HG02678 (cell line): ENCODE results near the gene FRY.

Experiments used
- ATAC-seq: cut with Tn5 transposase; IDR thresholded peaks from one replicate; pipeline ENCODE4 v1.9.1; 2021; ENCODE audit warnings: mild to moderate bottlenecking, moderate library complexity; ENCODE audit not compliant: unreplicated experiment

Gene FRY

DNA sequence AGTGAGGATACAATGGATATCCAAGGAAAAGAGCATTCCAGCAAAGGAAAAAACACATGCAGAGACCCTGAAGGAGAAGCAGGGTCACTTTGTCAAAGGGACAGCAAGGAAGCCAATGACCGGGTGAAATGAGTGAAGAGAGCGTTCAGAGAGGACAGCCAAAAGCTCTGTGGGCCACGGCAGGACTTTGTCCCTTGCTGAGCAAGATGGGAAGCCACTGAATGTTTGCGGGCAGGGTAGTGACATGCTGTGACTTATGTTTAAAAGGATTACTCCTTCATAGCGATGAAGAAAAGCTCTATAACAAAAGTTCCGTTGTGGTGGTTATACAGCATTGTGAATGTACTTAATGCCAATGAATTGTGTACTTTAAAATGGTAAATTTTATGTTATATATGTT is 267.1 kb downstream of the FRY start:
- ATAC-seq = no peak

DNA sequence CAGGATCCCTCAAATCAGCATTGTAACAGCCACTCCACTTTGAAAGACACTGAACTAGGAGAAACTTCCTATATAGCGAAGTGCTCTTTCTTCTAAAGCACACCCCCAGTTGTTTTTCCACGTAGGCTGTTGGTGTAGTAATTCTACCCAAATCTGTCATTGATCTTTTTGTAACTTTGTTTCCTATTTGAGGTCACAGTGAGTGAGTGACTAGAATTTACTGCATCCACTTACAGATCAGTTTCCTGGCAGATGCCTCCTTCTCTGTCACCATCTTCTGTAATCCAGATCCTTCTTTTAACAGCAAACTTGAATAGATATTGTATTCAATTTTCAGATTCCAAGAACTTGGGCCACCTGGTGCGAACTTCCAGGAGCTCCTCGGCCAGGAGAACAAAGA is 268.3 kb downstream of the FRY start:
- no peak for ATAC-seq

- no peak for ATAC-seq
These were observed 268.8 kb downstream of the FRY start for GRCh38 chr13:32300406-32300805.

GRCh38 chr13:32300920-32301319 is 269.3 kb downstream of the FRY start:
- ATAC-seq = no peak

GRCh38 chr13:32302461-32302860 is 270.9 kb downstream of the FRY start:
- ATAC-seq = no peak

GRCh38 chr13:32305646-32306045 is 274.1 kb downstream of the FRY start:
- no peak for ATAC-seq

DNA sequence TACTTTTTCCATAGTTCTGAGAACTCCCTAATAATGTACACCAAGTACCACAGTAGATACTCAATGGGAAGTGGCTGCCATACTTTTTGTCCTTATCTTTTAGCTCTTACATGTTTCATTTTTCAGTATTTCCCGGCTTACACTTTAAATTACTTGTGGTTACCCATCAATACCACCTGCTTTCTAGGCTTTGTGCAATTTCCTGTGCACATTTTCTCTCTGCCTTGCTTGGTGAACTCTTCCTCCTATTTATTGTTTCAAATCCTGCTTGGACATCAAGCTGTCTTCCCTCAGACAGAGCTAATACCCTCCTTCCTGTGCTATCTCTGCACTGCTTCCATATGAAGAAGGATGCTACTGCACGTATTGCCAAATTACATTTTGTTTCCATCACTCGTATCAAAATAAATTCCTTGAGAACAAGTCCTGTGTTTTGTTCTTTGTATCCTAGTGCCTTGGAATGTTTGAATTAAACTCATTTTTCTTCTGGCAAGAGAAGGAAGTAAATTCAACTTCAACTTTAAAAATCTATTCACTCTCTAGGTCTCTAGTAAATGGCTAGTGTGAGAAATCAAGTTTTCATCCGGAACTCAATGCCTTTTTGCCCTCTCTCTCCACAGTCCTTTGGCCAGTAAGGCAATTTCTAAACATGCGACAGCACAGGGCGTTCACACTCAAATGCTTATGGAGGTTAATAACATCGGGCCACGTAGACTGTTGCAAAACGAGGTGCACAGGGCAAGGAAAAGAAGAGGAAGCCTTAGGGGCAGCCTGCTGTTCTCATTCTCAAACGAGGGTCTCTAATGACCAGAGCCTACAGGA is 277.9 kb downstream of the FRY start:
- ATAC-seq = peak; percentile 32

DNA sequence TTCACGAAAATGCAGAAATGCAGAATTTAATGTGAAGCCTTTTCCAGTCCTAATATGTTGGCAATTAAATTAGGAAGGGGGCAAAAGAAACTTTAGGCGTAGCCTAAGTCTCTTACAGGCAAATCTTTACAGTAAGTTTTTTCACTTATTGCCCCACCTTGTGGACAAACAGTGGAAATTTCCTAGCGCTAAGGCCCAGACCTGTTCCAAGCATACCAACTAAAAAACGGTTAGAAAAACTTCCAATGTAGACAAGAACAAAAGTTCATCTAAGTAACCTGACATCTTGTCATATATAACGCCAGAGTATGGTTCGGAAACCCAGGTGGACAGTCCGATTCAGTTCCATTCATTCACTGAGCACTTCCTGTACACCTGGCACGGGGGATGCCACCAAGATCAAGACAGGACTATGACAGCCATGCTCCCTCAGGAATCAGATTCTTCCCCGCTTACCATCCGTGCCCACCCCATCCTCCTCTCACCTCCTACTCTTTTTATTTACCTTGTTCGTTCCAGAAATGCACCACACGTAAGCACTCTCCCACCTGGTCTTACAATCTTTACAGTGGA is 278.6 kb downstream of the FRY start:
- ATAC-seq = peak; percentile 73

DNA sequence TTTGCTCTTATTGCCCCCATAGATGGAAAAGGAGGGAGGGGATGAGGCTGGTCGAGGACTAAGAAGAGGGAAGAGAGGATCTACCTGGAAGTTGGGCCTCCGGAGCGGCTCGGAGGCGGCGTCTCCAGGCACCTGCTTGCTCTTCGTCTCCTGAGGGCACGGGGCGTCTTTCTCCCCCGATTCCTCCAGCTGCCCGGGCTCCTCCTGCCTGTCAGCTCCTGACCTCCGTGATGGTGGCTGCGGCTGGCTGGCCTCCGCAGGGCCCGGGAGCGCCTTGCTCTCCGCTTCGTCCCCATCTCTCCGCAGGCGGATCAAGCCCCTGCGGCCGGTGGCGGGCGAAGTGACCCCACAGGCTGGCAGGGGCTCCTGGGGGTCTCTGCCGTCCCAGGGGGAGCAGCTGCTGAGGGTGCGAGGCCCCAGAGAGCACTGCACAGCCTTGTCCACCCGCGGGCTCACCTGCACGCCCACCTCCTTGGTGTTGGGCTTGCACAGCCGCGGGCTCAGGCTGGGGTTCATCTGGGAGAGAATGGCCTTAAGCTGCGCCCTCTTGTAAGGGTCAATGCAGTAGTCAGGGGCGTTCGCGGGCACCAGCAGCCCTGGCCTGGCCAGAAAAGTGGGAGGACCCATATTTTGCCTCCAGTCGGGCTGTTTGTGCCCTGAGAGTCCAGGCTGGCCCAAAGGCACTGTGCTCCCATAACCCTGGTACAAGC is 279.8 kb downstream of the FRY start:
- ATAC-seq = no peak

DNA sequence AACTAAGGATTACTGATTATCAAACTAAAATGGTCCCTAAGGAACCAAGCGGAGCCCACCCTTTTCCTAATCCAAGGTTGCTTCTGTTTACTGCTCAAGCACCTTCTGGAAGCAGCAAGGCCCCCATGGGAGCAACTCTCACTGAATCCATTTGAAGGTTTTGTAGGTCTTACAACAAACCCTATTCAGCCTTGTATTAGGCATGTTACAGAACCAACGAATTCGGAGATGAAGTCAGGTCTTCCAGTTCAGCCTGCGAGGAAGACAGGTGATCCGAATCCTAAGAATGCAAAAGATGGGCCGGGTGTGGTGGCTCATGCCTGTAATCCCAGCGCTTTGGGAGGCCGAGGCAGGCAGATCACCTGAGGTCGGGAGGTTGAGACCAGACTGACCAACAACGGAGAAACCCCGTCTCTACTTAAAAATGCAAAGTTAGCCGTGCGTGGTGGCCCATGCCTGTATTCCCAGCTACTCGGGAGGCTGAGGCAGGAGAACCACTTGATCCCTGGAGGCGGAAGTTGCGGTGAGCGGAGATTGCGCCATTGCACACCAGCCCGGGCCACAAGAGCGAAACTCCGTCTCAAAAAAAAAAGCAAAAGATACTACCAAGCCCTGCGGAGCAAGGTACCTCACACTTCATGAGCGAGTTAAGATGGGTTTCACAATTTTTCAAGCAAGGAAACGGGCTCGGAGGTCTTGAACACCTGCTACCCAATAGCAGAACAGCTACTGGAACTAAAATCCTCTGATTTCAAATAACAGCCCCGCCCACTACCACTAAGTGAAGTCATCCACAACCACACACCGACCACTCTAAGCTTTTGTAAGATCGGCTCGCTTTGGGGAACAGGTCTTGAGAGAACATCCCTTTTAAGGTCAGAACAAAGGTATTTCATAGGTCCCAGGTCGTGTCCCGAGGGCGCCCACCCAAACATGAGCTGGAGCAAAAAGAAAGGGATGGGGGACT is 283.0 kb downstream of the FRY start:
- ATAC-seq = peak; percentile 18

- ATAC-seq = peak; percentile 94
These were observed 283.9 kb downstream of the FRY start, which contains the start of the genes BRCA2 and ZAR1L for GRCh38 chr13:32315238-32316027. TSS of gene BRCA2 (plus strand) at chr13:32315508. CDS start at chr13:32316461, 953 bp downstream. TSS of gene ZAR1L (minus strand) at chr13:32315363. CDS start at chr13:32311925, 3,438 bp downstream.

GRCh38 chr13:32316028-32316339 is 284.4 kb downstream of the FRY start:
- ATAC-seq = peak; percentile 50

DNA sequence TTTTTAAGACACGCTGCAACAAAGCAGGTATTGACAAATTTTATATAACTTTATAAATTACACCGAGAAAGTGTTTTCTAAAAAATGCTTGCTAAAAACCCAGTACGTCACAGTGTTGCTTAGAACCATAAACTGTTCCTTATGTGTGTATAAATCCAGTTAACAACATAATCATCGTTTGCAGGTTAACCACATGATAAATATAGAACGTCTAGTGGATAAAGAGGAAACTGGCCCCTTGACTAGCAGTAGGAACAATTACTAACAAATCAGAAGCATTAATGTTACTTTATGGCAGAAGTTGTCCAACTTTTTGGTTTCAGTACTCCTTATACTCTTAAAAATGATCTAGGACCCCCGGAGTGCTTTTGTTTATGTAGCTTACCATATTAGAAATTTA is 284.9 kb downstream of the FRY start:
- ATAC-seq = no peak

DNA sequence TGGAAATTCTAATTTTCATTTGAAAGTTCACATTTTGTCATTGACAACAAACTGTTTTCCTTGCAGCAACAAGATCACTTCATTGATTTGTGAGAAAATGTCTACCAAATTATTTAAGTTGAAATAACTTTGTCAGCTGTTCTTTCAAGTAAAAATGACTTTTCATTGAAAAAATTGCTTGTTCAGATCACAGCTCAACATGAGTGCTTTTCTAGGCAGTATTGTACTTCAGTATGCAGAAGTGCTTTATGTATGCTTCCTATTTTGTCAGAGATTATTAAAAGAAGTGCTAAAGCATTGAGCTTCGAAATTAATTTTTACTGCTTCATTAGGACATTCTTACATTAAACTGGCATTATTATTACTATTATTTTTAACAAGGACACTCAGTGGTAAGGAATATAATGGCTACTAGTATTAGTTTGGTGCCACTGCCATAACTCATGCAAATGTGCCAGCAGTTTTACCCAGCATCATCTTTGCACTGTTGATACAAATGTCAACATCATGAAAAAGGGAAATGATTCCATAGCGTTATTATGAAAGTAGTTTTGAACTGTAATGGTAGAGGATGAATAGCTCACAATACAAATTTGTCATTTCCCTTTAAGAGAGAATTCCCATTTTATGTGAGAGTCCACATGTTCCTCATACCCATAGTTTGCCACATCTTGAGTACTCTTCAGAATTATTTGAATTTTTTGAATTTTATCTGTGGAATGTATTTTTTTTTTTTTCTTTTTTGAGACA is 286.3 kb downstream of the FRY start:
- ATAC-seq = no peak

DNA sequence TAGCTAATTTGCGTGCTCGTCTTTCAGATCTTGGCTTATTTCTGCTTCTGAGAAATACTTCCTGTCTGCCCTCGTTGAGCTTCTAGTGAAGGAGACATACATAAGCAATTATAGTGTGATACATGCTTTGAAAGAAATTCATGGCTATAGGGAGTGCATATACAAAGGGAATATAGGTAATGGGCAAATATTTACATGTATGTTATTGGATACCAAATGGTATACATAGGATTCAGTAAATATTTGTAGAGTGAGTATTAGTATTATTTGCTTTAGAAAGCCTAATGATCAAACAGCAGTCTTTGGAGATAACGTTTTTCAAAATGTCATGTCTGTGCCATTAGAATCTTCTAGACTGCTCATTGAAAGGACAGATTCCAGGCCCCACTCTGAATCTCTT is 289.0 kb downstream of the FRY start:
- ATAC-seq = no peak

DNA sequence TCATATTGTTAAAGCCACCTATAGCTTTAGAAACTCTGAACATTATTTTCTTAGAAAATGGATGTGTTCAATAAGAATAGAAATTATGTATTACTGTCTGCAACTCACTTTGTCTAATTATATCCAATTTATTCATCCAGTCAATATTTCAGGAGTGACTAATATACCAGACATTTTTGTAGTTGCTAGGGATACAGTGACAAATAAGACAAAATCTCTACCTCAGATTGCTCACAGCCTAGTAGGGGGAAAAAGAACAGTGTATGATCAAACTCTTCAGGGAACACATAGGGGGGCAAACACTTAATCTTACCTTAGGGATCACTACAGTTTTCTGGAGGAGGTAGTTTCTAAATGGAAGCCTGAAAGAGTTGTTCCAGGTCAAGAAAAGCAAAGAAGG is 292.3 kb downstream of the FRY start:
- ATAC-seq = no peak

DNA sequence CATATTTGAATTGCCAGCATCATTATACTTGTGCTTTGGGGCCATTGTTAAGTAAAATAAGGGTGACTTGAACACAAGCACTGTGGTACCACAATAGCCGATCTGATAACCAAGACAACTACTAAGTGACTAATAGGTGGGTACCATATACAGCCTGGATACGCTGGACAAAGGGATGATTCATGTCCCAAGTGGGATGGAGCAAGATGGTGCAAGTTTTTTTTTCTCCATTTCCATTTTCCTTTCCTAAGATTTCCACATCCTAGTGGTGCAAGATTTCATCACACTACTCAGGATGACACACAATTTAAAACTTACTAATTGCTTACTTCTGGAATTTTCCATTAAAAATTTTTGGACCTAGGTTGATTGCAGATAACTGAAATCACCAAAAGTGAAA is 298.9 kb downstream of the FRY start:
- ATAC-seq = no peak

- ATAC-seq = no peak
These were observed 303.1 kb downstream of the FRY start for GRCh38 chr13:32334671-32335070.

GRCh38 chr13:32340914-32341313 is 309.3 kb downstream of the FRY start:
- ATAC-seq = no peak
